ENCODE results near the gene AGAP5. TPM values are rescaled to one million over a fixed set of nuclear protein-coding genes. Genes with fewer than 3 reads are reported as not detected.
A peak's percentile ranks its signal among the peaks of the same experiment; 100 is the strongest.
"Not testable (repeated sequence)": the region's sequence is repeated elsewhere in the genome, so short reads cannot be mapped to it uniquely, and the experiment has no call there.

Gene AGAP5
- total RNA-seq, result 10 to 100 TPM in 1 of 2 experiments, 1 to 10 TPM in 1; 7.1 to 10.3 TPM

- peaks cover 14% of the 10 kb centered on the region for H3K36me3 Mint-ChIP-seq (ENCODE audit: low read depth)
- H3K27ac Mint-ChIP-seq; ATAC-seq; H3K27me3 Mint-ChIP-seq; H3K4me3 Mint-ChIP-seq; POLR2A ChIA-PET; H3K9me3 Mint-ChIP-seq (ENCODE audit: low read depth); CTCF ChIA-PET; DNase-seq; intact Hi-C loops (cut with DNase I, micrococcal nuclease); H3K4me1 Mint-ChIP-seq: not testable (repeated sequence)
Observed at GRCh38 chr10:73697675-73698159, at the start of gene AGAP5. Gene AGAP5 (minus strand): TSS chr10:73698109. CDS start chr10:73697755, 354 bp downstream.

- intact Hi-C loops (cut with DNase I, micrococcal nuclease), result loop anchor here in 1 of 2 experiments (10.0 kb wide), 1 partner anchor 1392 kb away; the partner anchor contains the start of gene DNAJB12
- peaks cover 24% of the 10 kb centered on the region for H3K36me3 Mint-ChIP-seq (ENCODE audit: low read depth)
- H3K9me3 Mint-ChIP-seq (ENCODE audit: low read depth), result no peaks in the 10 kb centered on the region
- H3K27me3 Mint-ChIP-seq, result no peaks in the 10 kb centered on the region
- CTCF ChIA-PET, result interaction anchor here (0.8 to 0.9 kb wide), 2 partner anchors 9 to 210 kb away, joined by 4 to 5 read pairs; no protein-coding TSS in a partner anchor
- POLR2A ChIA-PET, result interaction anchor here (0.6 kb wide), 1 partner anchor 125 kb away, joined by 10 read pairs; no protein-coding TSS in a partner anchor
- H3K4me1 Mint-ChIP-seq, result peaks cover 55% of the 10 kb centered on the region
- peak overlapping the region; percentile 10 for H3K4me3 Mint-ChIP-seq
- H3K27ac Mint-ChIP-seq, result peak overlapping the region; percentile 30
- no peak for DNase-seq
- ATAC-seq, result no peak
Observed at GRCh38 chr10:73746721-73747120, 48.8 kb upstream of the AGAP5 start.

GRCh38 chr10:73744664-73744975, 46.7 kb upstream of the AGAP5 start:
- peak; percentile 52 for ATAC-seq
- Mint-ChIP-seq H3K36me3 (ENCODE audit: low read depth) (peaks cover 11% of the 10 kb centered on the region), H3K4me1 (peaks cover 46% of the 10 kb centered on the region), H3K27me3 (no peaks in the 10 kb centered on the region), H3K9me3 (ENCODE audit: low read depth) (no peaks in the 10 kb centered on the region), H3K27ac (peak overlapping the region; percentile 100), H3K4me3 (peak overlapping the region; percentile 95)
- ChIA-PET CTCF (interaction anchor here (1.0 to 1.9 kb wide), 2 partner anchors 11 to 29 kb away, joined by 3 to 6 read pairs; no protein-coding TSS in a partner anchor), POLR2A (interaction anchor here (0.5 to 3.9 kb wide), 7 partner anchors 14 to 649 kb away, joined by 3 to 28 read pairs (median 4); a partner anchor contains a TSS)
- peak; percentile 81 for DNase-seq
- intact Hi-C loops (cut with DNase I, micrococcal nuclease), result loop anchor here (1.0 to 10.0 kb wide), 14 partner anchors 14 to 1390 kb away; partner anchors contain the start of genes ZSWIM8 (in 2 of the 2), ADK (in 1 of the 2), ANXA7 (in 1 of the 2) and DNAJB12 (in 1 of the 2)

GRCh38 chr10:73743905-73744663, 46.2 kb upstream of the AGAP5 start, which contains the start of gene SEC24C:
Gene SEC24C (plus strand): TSS chr10:73744372. CDS start chr10:73746833, 2,461 bp downstream.
- Mint-ChIP-seq H3K4me3 (peak within 1 kb of the TSS; percentile 95), H3K36me3 (ENCODE audit: low read depth) (peaks cover 8% of the 10 kb centered on the region), H3K27ac (peak within 1 kb of the TSS; percentile 100), H3K27me3 (no peaks in the 10 kb centered on the region), H3K4me1 (peaks cover 42% of the 10 kb centered on the region), H3K9me3 (ENCODE audit: low read depth) (no peaks in the 10 kb centered on the region)
- ChIA-PET POLR2A (interaction anchor here (0.7 to 3.9 kb wide), 7 partner anchors 14 to 648 kb away, joined by 3 to 28 read pairs (median 4); a partner anchor contains a TSS), CTCF (interaction anchor here (1.0 to 2.2 kb wide), 7 partner anchors 10 to 118 kb away, joined by 3 to 9 read pairs (median 5); no protein-coding TSS in a partner anchor)
- DNase-seq (peak; percentile 98), ATAC-seq (peak; percentile 87)
- intact Hi-C loops (cut with DNase I, micrococcal nuclease), result loop anchor here (1.0 to 10.0 kb wide), 14 partner anchors 14 to 1389 kb away; partner anchors contain the start of genes ZSWIM8 (in 2 of the 2), ADK (in 1 of the 2), ANXA7 (in 1 of the 2) and DNAJB12 (in 1 of the 2)

- peaks cover 6% of the 10 kb centered on the region for H3K36me3 Mint-ChIP-seq (ENCODE audit: low read depth)
- H3K4me1 Mint-ChIP-seq, result peaks cover 38% of the 10 kb centered on the region
- H3K4me3 Mint-ChIP-seq, result peak overlapping the region; percentile 95
- H3K27me3 Mint-ChIP-seq, result no peaks in the 10 kb centered on the region
- DNase-seq, result no peak
- ChIA-PET POLR2A (interaction anchor here (0.6 to 3.9 kb wide), 5 partner anchors 13 to 521 kb away, joined by 3 to 28 read pairs (median 3); a partner anchor contains a TSS), CTCF (interaction anchor here (0.8 to 2.2 kb wide), 9 partner anchors 10 to 136 kb away, joined by 3 to 9 read pairs (median 5); no protein-coding TSS in a partner anchor)
- peak overlapping the region; percentile 100 for H3K27ac Mint-ChIP-seq
- H3K9me3 Mint-ChIP-seq (ENCODE audit: low read depth), result no peaks in the 10 kb centered on the region
- intact Hi-C loops (cut with DNase I, micrococcal nuclease), result loop anchor here in 1 of 2 experiments (5.0 to 10.0 kb wide), 2 partner anchors 331 to 1389 kb away; partner anchors contain the start of genes ANXA7 and DNAJB12
- no peak for ATAC-seq
Observed at GRCh38 chr10:73743327-73743904, 45.5 kb upstream of the AGAP5 start.

GRCh38 chr10:73742454-73742734, 44.5 kb upstream of the AGAP5 start:
- no peaks in the 10 kb centered on the region for H3K27me3 Mint-ChIP-seq
- peaks cover 37% of the 10 kb centered on the region for H3K4me1 Mint-ChIP-seq
- peak overlapping the region; percentile 95 for H3K4me3 Mint-ChIP-seq
- intact Hi-C loops (cut with DNase I, micrococcal nuclease), result loop anchor here in 1 of 2 experiments (5.0 to 10.0 kb wide), 2 partner anchors 330 to 1388 kb away; partner anchors contain the start of genes ANXA7 and DNAJB12
- H3K36me3 Mint-ChIP-seq (ENCODE audit: low read depth), result peaks cover 4% of the 10 kb centered on the region
- no peak for ATAC-seq
- no peaks in the 10 kb centered on the region for H3K9me3 Mint-ChIP-seq (ENCODE audit: low read depth)
- DNase-seq, result no peak
- ChIA-PET CTCF (interaction anchor here (1.3 to 2.2 kb wide), 3 partner anchors 11 to 137 kb away, joined by 5 to 9 read pairs (median 5); no protein-coding TSS in a partner anchor), POLR2A (interaction anchor here (2.4 to 3.9 kb wide), 2 partner anchors 12 to 30 kb away, joined by 8 to 28 read pairs; a partner anchor contains a TSS)
- no peak overlapping the region for H3K27ac Mint-ChIP-seq

- H3K9me3 Mint-ChIP-seq (ENCODE audit: low read depth); H3K27me3 Mint-ChIP-seq; ATAC-seq; H3K4me3 Mint-ChIP-seq; H3K36me3 Mint-ChIP-seq (ENCODE audit: low read depth); POLR2A ChIA-PET; H3K27ac Mint-ChIP-seq; DNase-seq: not testable (repeated sequence)
- H3K4me1 Mint-ChIP-seq, result peaks cover 27% of the 10 kb centered on the region
- intact Hi-C loops (cut with DNase I, micrococcal nuclease), result loop anchor here in 1 of 2 experiments (5.0 to 10.0 kb wide), 2 partner anchors 328 to 1386 kb away; partner anchors contain the start of genes ANXA7 and DNAJB12
- CTCF ChIA-PET, result interaction anchor here (0.6 kb wide), 1 partner anchor 205 kb away, joined by 4 read pairs; no protein-coding TSS in a partner anchor
Observed at GRCh38 chr10:73740501-73741254, 42.8 kb upstream of the AGAP5 start.

GRCh38 chr10:73734796-73735305, 36.9 kb upstream of the AGAP5 start:
- Mint-ChIP-seq H3K36me3 (ENCODE audit: low read depth) (peaks cover 6% of the 10 kb centered on the region), H3K9me3 (ENCODE audit: low read depth) (no peaks in the 10 kb centered on the region), H3K4me1 (peaks cover 4% of the 10 kb centered on the region), H3K4me3 (no peak overlapping the region), H3K27ac (no peak overlapping the region), H3K27me3 (no peaks in the 10 kb centered on the region)
- intact Hi-C loops (cut with DNase I, micrococcal nuclease), result loop anchor here in 1 of 2 experiments (5.0 kb wide), 1 partner anchor 488 kb away; the partner anchor contains the start of gene DNAJC9
- no peak for DNase-seq
- no peak for ATAC-seq
- POLR2A ChIA-PET, result no interaction called here
- CTCF ChIA-PET, result no interaction called here

GRCh38 chr10:73734028-73734720, 36.3 kb upstream of the AGAP5 start:
- H3K9me3 Mint-ChIP-seq (ENCODE audit: low read depth), result no peaks in the 10 kb centered on the region
- H3K4me1 Mint-ChIP-seq, result peaks cover 4% of the 10 kb centered on the region
- intact Hi-C loops (cut with DNase I, micrococcal nuclease), result loop anchor here in 1 of 2 experiments (5.0 kb wide), 1 partner anchor 487 kb away; the partner anchor contains the start of gene DNAJC9
- CTCF ChIA-PET, result interaction anchor here (0.6 to 1.1 kb wide), 2 partner anchors 10 to 858 kb away, joined by 3 to 6 read pairs; partner anchors contain the start of gene SEC24C
- POLR2A ChIA-PET, result interaction anchor here (0.6 kb wide), 2 partner anchors 19 to 489 kb away, joined by 3 to 5 read pairs; no protein-coding TSS in a partner anchor
- H3K27ac Mint-ChIP-seq, result no peak overlapping the region
- no peaks in the 10 kb centered on the region for H3K27me3 Mint-ChIP-seq
- H3K36me3 Mint-ChIP-seq (ENCODE audit: low read depth), result peaks cover 6% of the 10 kb centered on the region
- H3K4me3 Mint-ChIP-seq, result no peak overlapping the region
- no peak for DNase-seq
- ATAC-seq, result no peak

Data from activated CD4-positive, alpha-beta T cell treated with anti-CD3 and anti-CD28 coated beads for 36 hours (primary cell).